ENCODE results near the gene ARSG. TPM values are rescaled to one million over a fixed set of nuclear protein-coding genes. Genes with fewer than 3 reads are reported as not detected.

Gene ARSG
- total RNA-seq, 2 donors from 2014 or later, result 3.1 to 3.6 TPM

GRCh38 chr17:68394608-68395331 lies 103.5 kb downstream of the ARSG start:
- H3K4me3 ChIP-seq, result no peak overlapping the region
- peaks cover 0 to 11% of the 10 kb centered on the region in 2 donors for H3K4me1 ChIP-seq
- peak; percentile 13 for DNase-seq (ENCODE audit: low spot score)
- H3K27ac ChIP-seq, result no peak overlapping the region
- no peaks in the 10 kb centered on the region for H3K36me3 ChIP-seq
- H3K27me3 ChIP-seq, result no peaks in the 10 kb centered on the region
- H3K9me3 ChIP-seq, result peaks cover 0 to 3% of the 10 kb centered on the region in 2 donors
- TF ChIP-seq CTCF (IDR thresholded peaks at IDR 0.05), result no peak

- Histone ChIP-seq H3K27ac (no peak overlapping the region), H3K4me3 (no peak overlapping the region), H3K36me3 (no peaks in the 10 kb centered on the region), H3K4me1 (peaks cover 0 to 11% of the 10 kb centered on the region in 2 donors), H3K9me3 (peaks cover 0 to 3% of the 10 kb centered on the region in 2 donors), H3K27me3 (no peaks in the 10 kb centered on the region)
- no peak for TF ChIP-seq CTCF (IDR thresholded peaks at IDR 0.05)
- no peak for DNase-seq (ENCODE audit: low spot score)
These were observed 105.2 kb downstream of the ARSG start for GRCh38 chr17:68396226-68397107.

- TF ChIP-seq CTCF (IDR thresholded peaks at IDR 0.05), result no peak
- no peaks in the 10 kb centered on the region for H3K36me3 ChIP-seq
- no peak for DNase-seq (ENCODE audit: low spot score)
- no peak overlapping the region for H3K27ac ChIP-seq
- peaks cover 0 to 11% of the 10 kb centered on the region in 2 donors for H3K4me1 ChIP-seq
- no peaks in the 10 kb centered on the region for H3K27me3 ChIP-seq
- H3K9me3 ChIP-seq, result peaks cover 0 to 3% of the 10 kb centered on the region in 2 donors
- no peak overlapping the region for H3K4me3 ChIP-seq
These were observed 105.8 kb downstream of the ARSG start for GRCh38 chr17:68397108-68397536.

GRCh38 chr17:68398691-68399637 lies 107.7 kb downstream of the ARSG start:
- Histone ChIP-seq H3K27me3 (no peaks in the 10 kb centered on the region), H3K4me1 (peaks cover 0 to 11% of the 10 kb centered on the region in 2 donors), H3K27ac (no peak overlapping the region), H3K4me3 (no peak overlapping the region), H3K36me3 (no peaks in the 10 kb centered on the region), H3K9me3 (peaks cover 0 to 3% of the 10 kb centered on the region in 2 donors)
- no peak for DNase-seq (ENCODE audit: low spot score)
- peak; percentile 71 to 83 for TF ChIP-seq CTCF (IDR thresholded peaks at IDR 0.05)
